ACC112 (cell line): ENCODE results near the gene CHAF1A.

Source experiments
- H2AFZ ChIP-seq: fragments of 200-600 bp; sonication (generic); one replicate; pipeline ENCODE4 v1.6.0; 2017; ENCODE audit warnings: antibody characterized with exemption, low read length; ENCODE audit not compliant: unreplicated experiment
- H3K27ac ChIP-seq: fragments of 200-600 bp; sonication (generic); 2 replicates; pipeline ENCODE4 v1.5.1; 2014; ENCODE audit warnings: low read depth, mild to moderate bottlenecking, antibody characterized with exemption, low read length, moderate library complexity
- H3K27me3 ChIP-seq: fragments of 200-600 bp; sonication (generic); 2 replicates; pipeline ENCODE4 v1.6.1; 2014; ENCODE audit warnings: mild to moderate bottlenecking, antibody characterized with exemption, low read length, moderate library complexity, mixed read lengths; ENCODE audit not compliant: insufficient read depth
- H3K36me3 ChIP-seq: fragments of 200-600 bp; sonication (generic); 2 replicates; pipeline ENCODE4 v1.6.1; 2016; ENCODE audit warnings: mild to moderate bottlenecking, antibody characterized with exemption, low read length, moderate library complexity, mixed read lengths; ENCODE audit not compliant: insufficient read depth
- H3K4me1 ChIP-seq: fragments of 200-600 bp; sonication (generic); one replicate; pipeline ENCODE4 v1.6.1; 2016; ENCODE audit warnings: low read length, mixed read lengths; ENCODE audit not compliant: insufficient read depth, unreplicated experiment, control insufficient read depth
- H3K4me3 ChIP-seq: fragments of 200-600 bp; sonication (generic); 2 replicates; pipeline ENCODE4 v1.5.1; 2014; ENCODE audit warnings: mild to moderate bottlenecking, low read depth, low read length
- H3K79me2 ChIP-seq: fragments of 200-600 bp; sonication (generic); one replicate; pipeline ENCODE4 v1.6.0; 2016; ENCODE audit warnings: low read length; ENCODE audit not compliant: control insufficient read depth, unreplicated experiment, insufficient read depth

The CHAF1A gene

GRCh38 chr19:4402171-4403004 lies at the start of gene CHAF1A:
Gene CHAF1A (plus strand): TSS chr19:4402640. CDS start chr19:4402763, 123 bp downstream.
- Histone ChIP-seq H3K4me1 (peaks cover 20% of the 10 kb centered on the region), H3K27ac (peak within 1 kb of the TSS; percentile 77)

GRCh38 chr19:4352701-4353121 lies 49.7 kb upstream of the CHAF1A start:
- Histone ChIP-seq H3K4me3 (no peak overlapping the region), H3K4me1 (no peaks in the 10 kb centered on the region), H3K27me3 (no peaks in the 10 kb centered on the region), H2AFZ (no peak overlapping the region), H3K79me2 (no peaks in the 10 kb centered on the region), H3K27ac (no peak overlapping the region), H3K36me3 (no peaks in the 10 kb centered on the region)

More at GRCh38 chr19:4402171-4403004, at the start of gene CHAF1A:
- peak within 1 kb of the TSS; percentile 93 for H3K4me3 ChIP-seq
- no peaks in the 10 kb centered on the region for H3K36me3 ChIP-seq
- H3K27me3 ChIP-seq = no peaks in the 10 kb centered on the region
- peak within 1 kb of the TSS; percentile 4 for H2AFZ ChIP-seq
- H3K79me2 ChIP-seq = peaks cover 70% of the 10 kb centered on the region

GRCh38 chr19:4354282-4354681 lies 48.2 kb upstream of the CHAF1A start:
- no peaks in the 10 kb centered on the region for H3K36me3 ChIP-seq
- H3K27ac ChIP-seq = no peak overlapping the region
- no peak overlapping the region for H3K4me3 ChIP-seq
- no peaks in the 10 kb centered on the region for H3K27me3 ChIP-seq
- H3K79me2 ChIP-seq = no peaks in the 10 kb centered on the region
- no peak overlapping the region for H2AFZ ChIP-seq
- no peaks in the 10 kb centered on the region for H3K4me1 ChIP-seq

- Histone ChIP-seq H3K27me3 (no peaks in the 10 kb centered on the region), H3K27ac (no peak overlapping the region), H3K4me1 (no peaks in the 10 kb centered on the region), H3K79me2 (no peaks in the 10 kb centered on the region), H2AFZ (no peak overlapping the region), H3K4me3 (no peak overlapping the region), H3K36me3 (no peaks in the 10 kb centered on the region)
These were observed 47.5 kb upstream of the CHAF1A start for GRCh38 chr19:4354897-4355296.

GRCh38 chr19:4357095-4357797 lies 45.2 kb upstream of the CHAF1A start:
- Histone ChIP-seq H3K36me3 (no peaks in the 10 kb centered on the region), H2AFZ (no peak overlapping the region)

GRCh38 chr19:4357921-4358326 lies 44.5 kb upstream of the CHAF1A start:
- no peak overlapping the region for H3K27ac ChIP-seq
- H3K27me3 ChIP-seq = no peaks in the 10 kb centered on the region
- no peaks in the 10 kb centered on the region for H3K4me1 ChIP-seq
- H3K36me3 ChIP-seq = no peaks in the 10 kb centered on the region
- no peak overlapping the region for H2AFZ ChIP-seq
- no peaks in the 10 kb centered on the region for H3K79me2 ChIP-seq
- no peak overlapping the region for H3K4me3 ChIP-seq

More at GRCh38 chr19:4357095-4357797, 45.2 kb upstream of the CHAF1A start:
- Histone ChIP-seq H3K4me1 (no peaks in the 10 kb centered on the region), H3K4me3 (no peak overlapping the region), H3K27ac (no peak overlapping the region), H3K79me2 (no peaks in the 10 kb centered on the region), H3K27me3 (no peaks in the 10 kb centered on the region)

GRCh38 chr19:4358709-4359626 lies 43.5 kb upstream of the CHAF1A start:
- Histone ChIP-seq H2AFZ (no peak overlapping the region), H3K27ac (no peak overlapping the region), H3K36me3 (no peaks in the 10 kb centered on the region), H3K79me2 (no peaks in the 10 kb centered on the region), H3K4me1 (no peaks in the 10 kb centered on the region), H3K4me3 (no peak overlapping the region), H3K27me3 (no peaks in the 10 kb centered on the region)

- H3K27me3 ChIP-seq = no peaks in the 10 kb centered on the region
- H3K27ac ChIP-seq = no peak overlapping the region
- no peak overlapping the region for H3K4me3 ChIP-seq
- no peaks in the 10 kb centered on the region for H3K79me2 ChIP-seq
- no peak overlapping the region for H2AFZ ChIP-seq
- H3K36me3 ChIP-seq = no peaks in the 10 kb centered on the region
- no peaks in the 10 kb centered on the region for H3K4me1 ChIP-seq
These were observed 42.8 kb upstream of the CHAF1A start for GRCh38 chr19:4359627-4360000.

- Histone ChIP-seq H3K4me3 (no peak overlapping the region), H3K27me3 (no peaks in the 10 kb centered on the region), H3K36me3 (no peaks in the 10 kb centered on the region), H3K79me2 (no peaks in the 10 kb centered on the region), H2AFZ (no peak overlapping the region), H3K27ac (no peak overlapping the region), H3K4me1 (no peaks in the 10 kb centered on the region)
These were observed 42.3 kb upstream of the CHAF1A start for GRCh38 chr19:4360081-4360569.

GRCh38 chr19:4360641-4361151 lies 41.7 kb upstream of the CHAF1A start:
- H3K36me3 ChIP-seq = no peaks in the 10 kb centered on the region
- no peak overlapping the region for H3K27ac ChIP-seq
- H3K27me3 ChIP-seq = no peaks in the 10 kb centered on the region
- H3K79me2 ChIP-seq = no peaks in the 10 kb centered on the region
- no peak overlapping the region for H3K4me3 ChIP-seq
- H3K4me1 ChIP-seq = no peaks in the 10 kb centered on the region
- H2AFZ ChIP-seq = no peak overlapping the region
